HG03460 (cell line): Measurements from ENCODE around the gene LCORL.

Experiments
- ATAC-seq: cut with Tn5 transposase; IDR thresholded peaks from one replicate; pipeline ENCODE4 v1.9.1; 2021; ENCODE audit not compliant: unreplicated experiment

LCORL gene

DNA sequence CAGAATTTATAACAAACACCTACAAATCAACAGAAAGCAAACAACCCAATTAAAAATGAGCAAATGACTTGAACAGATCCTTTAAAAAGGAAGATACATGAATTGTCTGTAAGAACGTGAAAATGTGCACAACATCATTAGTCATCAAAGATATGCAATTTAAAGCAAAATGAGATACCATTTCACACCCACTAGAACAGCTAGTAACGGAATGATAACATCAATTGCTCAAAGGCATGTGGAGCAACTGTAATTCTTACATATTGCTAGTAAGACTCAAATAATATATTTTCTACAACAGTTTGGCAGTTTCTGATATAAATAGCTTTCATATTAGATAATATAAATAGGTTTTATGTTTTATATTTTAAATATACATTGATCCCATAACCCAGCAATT lies 82.5 kb downstream of the LCORL start:
- ATAC-seq: no peak

DNA sequence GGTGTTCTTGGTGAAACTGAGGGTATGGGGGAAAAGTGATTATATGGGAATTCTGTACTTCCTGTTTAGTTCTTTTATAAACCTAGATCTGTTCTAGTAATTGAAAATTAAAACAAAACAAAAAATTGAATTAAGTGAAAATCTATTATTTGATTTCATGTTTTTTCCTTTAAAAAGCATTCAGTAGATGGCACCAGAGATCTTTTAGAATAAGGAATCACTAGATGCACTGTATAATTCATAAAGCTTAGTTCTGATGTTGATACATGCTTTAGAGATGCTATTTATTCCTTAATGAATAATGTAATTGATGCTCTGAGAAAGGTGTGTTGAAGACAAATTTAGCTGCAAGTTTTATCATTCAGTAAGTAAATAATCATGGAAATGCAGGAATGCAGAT lies 87.3 kb downstream of the LCORL start:
- no peak for ATAC-seq

GRCh38 chr4:17933126-17933525 lies 88.4 kb downstream of the LCORL start:
- ATAC-seq: no peak

- no peak for ATAC-seq
Observed at GRCh38 chr4:17932041-17932440, 89.5 kb downstream of the LCORL start.

- no peak for ATAC-seq
Observed at GRCh38 chr4:17930256-17930655, 91.3 kb downstream of the LCORL start.

- no peak for ATAC-seq
Observed at GRCh38 chr4:17924189-17924588, 97.4 kb downstream of the LCORL start.

- no peak for ATAC-seq
Observed at GRCh38 chr4:17921451-17921850, 100.1 kb downstream of the LCORL start.

GRCh38 chr4:17920681-17921080 lies 100.9 kb downstream of the LCORL start:
- ATAC-seq: no peak

GRCh38 chr4:17915439-17915838 lies 106.1 kb downstream of the LCORL start:
- ATAC-seq: no peak

- ATAC-seq: no peak
Observed at GRCh38 chr4:17912011-17912410, 109.5 kb downstream of the LCORL start.

DNA sequence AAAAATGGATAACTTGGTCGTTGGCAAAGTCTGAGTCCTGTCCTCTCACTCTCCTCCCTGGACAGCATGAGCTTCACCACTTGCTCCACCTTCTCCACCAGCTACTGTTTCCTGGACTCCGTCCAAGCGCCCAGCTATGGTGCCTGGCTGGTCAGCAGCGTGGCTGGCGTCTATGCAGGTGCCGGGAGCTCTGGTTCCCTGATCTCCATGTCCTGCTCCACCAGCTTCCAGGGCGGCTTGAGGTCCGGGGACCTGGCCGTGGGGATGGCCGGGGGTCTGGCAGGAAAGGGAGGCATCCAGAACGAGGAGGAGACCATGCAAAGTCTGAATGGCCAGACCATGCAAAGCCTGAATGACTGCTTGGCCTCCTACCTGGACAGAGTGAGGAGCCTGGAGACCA lies 109.9 kb downstream of the LCORL start:
- no peak for ATAC-seq

DNA sequence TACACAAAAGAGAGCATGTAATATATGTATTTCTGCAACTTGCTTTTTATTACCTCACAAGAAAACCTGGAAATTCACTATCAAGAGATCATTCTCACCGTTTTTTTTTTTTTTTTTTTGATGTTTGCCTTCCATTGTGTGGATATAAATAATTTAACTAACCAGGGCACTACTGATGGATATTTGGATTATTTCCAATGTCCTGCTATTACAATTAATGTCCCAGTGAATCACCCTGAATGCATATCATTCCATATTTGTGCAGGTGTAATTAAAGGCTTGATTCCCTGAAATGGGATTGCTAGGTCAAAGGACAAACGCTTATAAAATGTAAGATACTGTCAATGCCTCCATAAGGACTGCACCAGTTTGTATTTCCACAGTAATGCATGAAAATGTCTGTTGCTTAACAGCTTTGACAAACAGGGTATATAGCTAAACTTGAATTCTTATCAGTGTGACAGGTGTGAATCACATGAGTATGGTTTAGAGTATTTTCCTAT lies 123.0 kb downstream of the LCORL start:
- ATAC-seq: no peak

- no peak for ATAC-seq
Observed at GRCh38 chr4:17895481-17895880, 126.1 kb downstream of the LCORL start.

GRCh38 chr4:17894421-17894820 lies 127.1 kb downstream of the LCORL start:
- no peak for ATAC-seq

DNA sequence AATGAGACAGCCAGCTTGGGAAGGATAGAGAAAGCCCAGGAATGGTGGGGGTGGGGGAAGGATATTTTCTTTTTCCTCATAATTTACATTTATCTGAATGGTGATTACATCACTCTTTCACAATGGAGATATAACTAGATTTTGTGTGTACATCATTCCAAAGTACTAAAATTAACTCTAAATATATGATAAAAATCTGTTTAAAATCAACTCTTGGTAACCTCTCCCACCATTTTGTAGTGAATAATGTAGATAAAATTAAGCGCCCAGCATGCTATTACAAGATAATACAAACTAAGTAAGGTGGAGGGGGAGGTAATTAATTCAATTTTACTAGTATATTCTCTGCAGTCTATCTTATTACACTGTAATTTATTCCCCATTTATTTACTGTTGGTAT lies 131.9 kb downstream of the LCORL start:
- no peak for ATAC-seq

DNA sequence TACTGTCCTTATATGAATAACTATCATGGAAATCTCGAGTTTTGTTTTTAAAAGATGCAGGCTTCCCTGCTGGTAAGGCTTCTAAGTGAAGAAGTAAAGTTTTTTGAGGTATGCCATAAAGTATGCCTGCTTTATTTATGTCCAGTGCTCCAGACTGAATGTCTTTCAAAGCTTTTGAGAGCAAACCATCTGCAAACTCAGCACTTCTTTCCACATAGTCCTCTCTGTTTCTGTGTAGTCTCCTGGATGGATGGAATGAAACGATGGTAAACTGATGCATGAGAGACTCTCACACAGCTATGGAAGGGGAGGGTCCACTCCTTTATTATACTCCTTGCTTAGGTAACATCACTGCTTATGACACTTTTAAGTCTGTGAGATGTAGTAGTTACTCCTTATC lies 137.0 kb downstream of the LCORL start:
- no peak for ATAC-seq

DNA sequence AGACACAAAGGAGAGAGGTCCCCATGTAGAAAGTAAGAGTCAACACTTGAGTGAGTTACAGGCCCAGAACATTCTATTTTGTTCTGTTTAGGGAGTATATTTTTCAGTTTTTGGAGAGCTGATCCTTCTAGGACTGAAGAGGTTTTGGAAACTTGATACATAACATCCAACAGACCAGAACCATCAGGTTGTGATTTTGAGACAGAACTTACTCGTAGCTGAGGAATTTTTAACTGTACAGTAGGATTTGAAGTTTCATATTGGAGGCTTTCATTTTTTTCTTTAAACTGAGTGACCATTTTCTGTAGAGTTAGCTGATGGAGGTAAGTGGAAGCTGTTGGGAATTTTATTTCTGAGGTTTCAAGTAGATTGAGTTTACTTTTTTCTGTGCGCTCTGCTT lies 137.5 kb downstream of the LCORL start:
- ATAC-seq: no peak

DNA sequence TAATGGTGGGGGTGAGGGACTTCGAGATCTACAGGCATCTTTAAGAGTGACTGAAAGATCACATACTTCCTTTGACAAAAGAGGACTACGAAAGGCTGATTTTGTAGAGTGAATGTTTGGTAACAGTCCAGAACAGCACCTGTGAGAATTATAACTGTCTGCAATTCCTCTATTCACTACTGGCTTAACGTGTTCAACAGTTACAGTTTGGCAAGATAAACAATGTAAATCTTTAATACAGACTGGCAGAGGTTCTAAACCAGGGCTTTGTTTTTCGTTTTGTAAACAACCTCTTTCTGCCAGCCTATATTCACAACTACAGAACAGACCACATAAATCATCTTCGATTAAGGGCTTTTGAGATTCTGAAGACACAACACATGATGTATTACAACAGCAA lies 143.9 kb downstream of the LCORL start:
- no peak for ATAC-seq

GRCh38 chr4:17876943-17877342 lies 144.6 kb downstream of the LCORL start:
- ATAC-seq: no peak

- ATAC-seq: peak; percentile 95
Observed at GRCh38 chr4:17875402-17876070, 146.0 kb downstream of the LCORL start.

DNA sequence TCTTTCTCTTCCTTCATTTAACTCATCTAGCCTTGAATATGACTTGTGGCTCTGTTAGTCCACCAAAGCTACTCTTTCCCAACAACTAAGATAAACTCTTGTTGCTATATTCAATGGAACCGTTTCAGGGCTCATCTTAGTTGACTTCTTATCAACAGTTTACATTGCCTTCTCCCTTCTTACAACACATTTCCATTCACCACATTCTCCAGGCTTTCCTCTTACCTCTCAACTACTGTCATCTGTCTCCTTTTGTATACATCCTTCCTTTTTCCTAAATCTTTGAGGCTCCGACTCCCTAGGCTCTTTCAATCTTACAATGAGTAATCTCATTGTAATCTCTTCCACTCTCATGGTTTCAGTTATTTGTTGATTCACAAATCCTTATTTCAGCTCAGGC lies 152.2 kb downstream of the LCORL start:
- ATAC-seq: no peak

- ATAC-seq: no peak
Observed at GRCh38 chr4:17867276-17867675, 154.3 kb downstream of the LCORL start.

DNA sequence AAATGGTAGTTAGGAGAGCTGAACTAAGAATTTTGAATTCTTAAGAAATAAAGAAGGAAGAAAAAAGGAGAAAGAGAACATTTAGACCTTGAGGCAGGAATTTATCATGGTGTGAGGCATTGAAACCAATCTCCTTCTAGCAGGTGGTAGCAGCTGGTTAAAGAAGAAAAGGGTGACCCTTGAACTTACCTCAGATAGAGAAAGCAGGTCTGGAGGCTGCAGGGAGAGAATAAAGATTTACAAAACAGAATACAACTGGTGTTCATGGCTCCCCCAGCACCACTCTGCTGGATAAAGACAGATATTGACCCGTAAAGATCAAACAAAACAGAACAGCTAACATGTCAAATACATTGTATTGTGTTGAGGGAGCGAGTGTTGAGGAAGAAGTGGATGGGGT lies 154.7 kb downstream of the LCORL start:
- ATAC-seq: no peak
